HG03571 (cell line): Measurements from ENCODE around the gene GRK5.

Source experiments
- ATAC-seq: cut with Tn5 transposase; IDR thresholded peaks from one replicate; pipeline ENCODE4 v1.9.1; 2021; ENCODE audit not compliant: unreplicated experiment

Gene GRK5

GRCh38 chr10:119337796-119338432 is 130.5 kb downstream of the GRK5 start:
- ATAC-seq = no peak

GRCh38 chr10:119339109-119339508 is 131.7 kb downstream of the GRK5 start:
- ATAC-seq = no peak

GRCh38 chr10:119340893-119341458 is 133.6 kb downstream of the GRK5 start:
- no peak for ATAC-seq

- no peak for ATAC-seq
Observed at GRCh38 chr10:119341459-119342301, 134.3 kb downstream of the GRK5 start.

DNA sequence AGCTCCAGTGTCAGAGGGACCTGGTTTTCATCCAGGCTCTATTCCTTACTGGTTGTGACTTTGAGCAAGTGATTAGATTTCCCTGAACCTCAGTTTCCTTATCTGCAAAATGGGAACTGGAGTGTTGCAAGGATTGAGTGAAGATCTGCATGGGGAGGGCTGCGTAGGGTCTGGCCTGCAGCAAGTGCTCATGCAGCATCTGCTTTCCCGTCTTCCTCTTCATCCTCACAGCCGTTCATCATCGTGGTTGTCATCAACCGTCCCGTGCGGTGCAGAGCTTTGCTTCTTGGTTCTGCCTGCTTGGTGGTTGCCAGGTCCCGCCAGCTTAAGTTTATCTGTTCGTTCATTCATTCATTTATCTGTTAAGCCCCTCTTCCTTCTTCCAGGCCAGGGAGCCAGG is 135.0 kb downstream of the GRK5 start:
- no peak for ATAC-seq

DNA sequence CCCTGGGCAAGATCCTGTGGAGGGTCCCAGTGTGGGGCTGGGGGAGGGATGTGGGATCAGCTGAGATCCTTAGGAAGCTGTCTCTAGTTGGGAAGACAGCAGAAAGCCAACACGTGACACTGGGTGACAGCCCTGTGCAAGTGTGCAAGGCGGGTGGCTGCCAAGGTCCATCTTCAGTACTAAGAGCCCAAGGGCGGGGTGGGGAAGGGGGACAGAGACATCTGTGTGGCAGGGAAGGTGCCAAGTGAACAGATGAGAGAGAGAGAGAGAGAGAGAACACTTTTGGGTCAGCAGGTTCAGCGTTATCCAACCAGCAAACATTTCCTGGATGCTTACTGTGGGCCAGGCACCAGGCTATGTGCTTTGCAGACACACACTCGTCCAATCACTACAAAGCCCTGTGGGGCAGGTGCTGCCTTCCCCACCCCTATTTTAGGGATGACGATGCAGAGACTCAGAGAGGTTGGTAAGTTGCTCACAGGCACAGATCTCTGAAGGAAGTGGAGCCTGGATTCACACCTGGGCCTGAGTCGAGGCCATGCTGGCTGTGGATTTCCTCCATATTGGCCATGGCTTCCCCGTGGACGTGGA is 135.7 kb downstream of the GRK5 start:
- no peak for ATAC-seq

- no peak for ATAC-seq
Observed at GRCh38 chr10:119344381-119344780, 137.0 kb downstream of the GRK5 start.

- ATAC-seq = no peak
Observed at GRCh38 chr10:119346095-119346832, 138.9 kb downstream of the GRK5 start.

- no peak for ATAC-seq
Observed at GRCh38 chr10:119347181-119347974, 140.0 kb downstream of the GRK5 start.

- no peak for ATAC-seq
Observed at GRCh38 chr10:119348106-119348505, 140.7 kb downstream of the GRK5 start.

DNA sequence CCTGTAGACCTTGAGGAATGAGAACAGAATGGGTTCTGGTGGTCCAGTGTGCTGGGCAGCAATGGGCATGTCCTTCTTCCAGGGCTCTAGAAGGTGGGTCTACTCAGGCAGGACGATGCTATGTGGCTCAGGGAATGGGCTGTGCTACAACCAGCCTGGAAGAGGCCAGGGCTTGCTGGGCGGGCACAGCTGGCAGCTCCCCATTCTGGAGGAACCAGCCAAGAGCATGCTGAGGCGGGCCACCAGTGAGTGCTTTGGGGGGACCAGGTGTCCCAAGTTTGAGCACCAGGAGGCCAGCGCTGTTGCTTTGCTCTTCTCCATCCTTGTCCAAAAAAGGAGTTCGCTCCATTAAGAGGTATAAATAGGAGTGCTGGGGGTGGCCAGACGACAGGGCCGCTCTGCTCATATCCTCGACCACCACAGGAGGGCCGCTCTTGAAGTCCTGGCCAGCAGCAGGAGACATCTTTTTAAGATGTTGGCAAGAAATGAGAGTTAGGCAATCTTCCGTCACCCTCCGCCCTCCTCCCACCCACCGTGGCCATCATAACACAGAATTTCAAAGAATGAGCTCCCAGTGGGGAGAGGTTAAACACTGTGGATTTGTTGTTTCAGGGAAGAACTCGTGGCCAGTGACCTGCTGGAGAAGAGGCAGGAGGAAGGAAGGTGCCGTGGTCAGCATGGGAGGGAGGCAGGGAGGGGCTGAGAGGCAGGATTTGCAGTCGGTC is 141.3 kb downstream of the GRK5 start:
- no peak for ATAC-seq

GRCh38 chr10:119349341-119349740 is 142.0 kb downstream of the GRK5 start:
- no peak for ATAC-seq

- ATAC-seq = no peak
Observed at GRCh38 chr10:119349937-119350501, 142.6 kb downstream of the GRK5 start.

GRCh38 chr10:119350502-119351097 is 143.2 kb downstream of the GRK5 start:
- ATAC-seq = no peak

- ATAC-seq = no peak
Observed at GRCh38 chr10:119351189-119351588, 143.8 kb downstream of the GRK5 start.

DNA sequence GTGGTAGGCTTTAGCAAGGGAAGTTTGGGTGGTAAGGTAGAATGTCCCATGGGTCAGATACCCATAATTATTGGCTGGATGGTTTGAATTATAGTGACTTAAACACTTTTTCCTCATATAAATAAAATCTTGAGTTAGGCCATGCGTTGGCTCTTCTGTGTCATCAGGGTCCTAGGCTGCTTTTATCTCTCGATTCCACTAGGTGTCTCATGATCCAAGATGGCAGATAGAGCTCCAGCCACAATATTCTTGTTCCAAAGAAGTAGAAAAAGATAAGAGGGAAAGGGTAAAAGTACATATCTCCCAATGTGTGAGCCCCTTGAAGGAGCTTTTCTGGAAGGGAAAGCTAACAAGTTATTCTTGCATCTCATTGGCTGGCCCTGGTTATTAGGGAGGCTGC is 144.7 kb downstream of the GRK5 start:
- no peak for ATAC-seq

GRCh38 chr10:119352807-119353206 is 145.4 kb downstream of the GRK5 start:
- no peak for ATAC-seq

DNA sequence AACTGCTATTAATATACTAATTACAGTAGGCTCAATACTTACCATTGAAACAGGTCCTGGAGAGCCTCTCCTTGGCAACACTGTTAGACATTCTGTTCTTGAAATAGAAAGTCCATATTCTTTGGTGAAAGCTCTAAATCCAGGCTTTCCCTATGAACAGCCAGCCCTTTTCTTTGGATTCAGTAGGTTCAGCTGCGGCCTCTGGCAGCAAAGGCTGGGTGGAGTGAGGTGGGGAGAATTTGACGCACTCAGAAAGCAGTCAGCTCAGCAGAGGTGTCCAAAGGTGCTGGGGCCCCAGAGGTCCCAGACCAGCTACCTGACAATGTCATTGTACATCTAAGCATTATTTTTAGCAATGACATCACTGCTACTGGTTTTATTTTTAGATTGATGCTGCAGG is 146.1 kb downstream of the GRK5 start:
- ATAC-seq = no peak

DNA sequence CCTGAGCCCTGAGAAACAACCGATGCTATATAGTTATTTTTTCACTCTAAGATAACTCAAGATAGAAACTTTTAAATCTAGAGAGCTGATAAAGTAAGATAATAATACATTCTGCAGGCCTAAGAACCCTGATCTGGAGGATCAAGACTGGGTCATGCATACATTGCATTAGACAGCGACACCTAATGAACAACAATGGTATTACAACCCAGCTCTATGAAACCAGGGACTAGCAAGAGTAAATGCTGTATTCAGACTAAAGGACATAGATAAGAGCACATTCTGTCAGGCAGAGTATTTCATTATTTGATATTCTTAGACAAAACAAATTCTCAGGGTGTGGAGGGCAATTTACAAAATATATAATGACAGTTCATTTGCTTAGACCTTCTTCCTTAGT is 148.6 kb downstream of the GRK5 start:
- no peak for ATAC-seq
